Tibial artery (tissue), 4 donors: ENCODE measurements around the gene DDN.

Experiments
- DNase-seq, 2 donors: peaks; one replicate each; pipeline ENCODE4 v3.0.0-alpha.2; 2019
- H3K27ac ChIP-seq, 2 donors: fragments of 200-600 bp; sonication (generic) in 1 of 2; 1 replicate in 1 of 2; 2 replicates in 1 of 2; pipeline ENCODE4 v1.5.1; 2018 to 2019; ENCODE audit warnings: mild to moderate bottlenecking in 1 of 2
- H3K27me3 ChIP-seq, 2 donors: fragments of 200-600 bp; sonication (generic) in 1 of 2; one replicate each; pipeline versions ENCODE4 v1.5.1 to v1.6.0; 2016 to 2019
- H3K36me3 ChIP-seq, 3 donors: fragments of 200-600 bp; sonication (generic) in 2 of 3; one replicate each; pipeline ENCODE4 v1.5.1; 2016 to 2019; ENCODE audit warnings: mild to moderate bottlenecking in 2 of 3
- H3K4me1 ChIP-seq, 4 donors: fragments of 200-600 bp; sonication (generic) in 2 of 4; 1 replicate in 3 of 4; 2 replicates in 1 of 4; pipeline ENCODE4 v1.5.1; 2016 to 2019
- H3K4me3 ChIP-seq, 2 donors: fragments of 200-600 bp; sonication (generic) in 1 of 2; 1 replicate in 1 of 2; 2 replicates in 1 of 2; pipeline ENCODE4 v1.5.1; 2018 to 2019; ENCODE audit warnings: mild to moderate bottlenecking in 2 of 2
- H3K9me3 ChIP-seq, 3 donors: fragments of 200-600 bp; sonication (generic) in 1 of 3; one replicate each; pipeline ENCODE4 v1.5.1; 2016 to 2019
- intact Hi-C: fragments of 100-400 bp; cut with DNase I; formaldehyde crosslinking; loops from one replicate; pipeline ENCODE4 v1.15.0; 2023; ENCODE audit warnings: low total_unique reads
- TF ChIP-seq, protein P1 (sequence below), 2 experiments: fragments of 200-600 bp in 1 of 2; fragments of 450-650 bp in 1 of 2; IDR thresholded peaks; one replicate each; pipeline ENCODE4 v1.5.1; 2017 to 2019; ENCODE audit warnings: antibody characterized with exemption in 2 of 2, mild to moderate bottlenecking in 1 of 2, moderate library complexity in 1 of 2

Gene DDN

GRCh38 chr12:48969160-48969771 is 29.9 kb downstream of the DDN start:
- DNase-seq: no peak
- Histone ChIP-seq H3K4me1 (peaks cover 0 to 38% (median 32%) of the 10 kb centered on the region in 4 donors), H3K27me3 (peaks cover 4 to 60% of the 10 kb centered on the region in 2 donors), H3K4me3 (no peak overlapping the region), H3K36me3 (no peaks in the 10 kb centered on the region), H3K9me3 (no peaks in the 10 kb centered on the region), H3K27ac (no peak overlapping the region)
- intact Hi-C loops: no loop called here
- TF ChIP-seq, protein P1, sequence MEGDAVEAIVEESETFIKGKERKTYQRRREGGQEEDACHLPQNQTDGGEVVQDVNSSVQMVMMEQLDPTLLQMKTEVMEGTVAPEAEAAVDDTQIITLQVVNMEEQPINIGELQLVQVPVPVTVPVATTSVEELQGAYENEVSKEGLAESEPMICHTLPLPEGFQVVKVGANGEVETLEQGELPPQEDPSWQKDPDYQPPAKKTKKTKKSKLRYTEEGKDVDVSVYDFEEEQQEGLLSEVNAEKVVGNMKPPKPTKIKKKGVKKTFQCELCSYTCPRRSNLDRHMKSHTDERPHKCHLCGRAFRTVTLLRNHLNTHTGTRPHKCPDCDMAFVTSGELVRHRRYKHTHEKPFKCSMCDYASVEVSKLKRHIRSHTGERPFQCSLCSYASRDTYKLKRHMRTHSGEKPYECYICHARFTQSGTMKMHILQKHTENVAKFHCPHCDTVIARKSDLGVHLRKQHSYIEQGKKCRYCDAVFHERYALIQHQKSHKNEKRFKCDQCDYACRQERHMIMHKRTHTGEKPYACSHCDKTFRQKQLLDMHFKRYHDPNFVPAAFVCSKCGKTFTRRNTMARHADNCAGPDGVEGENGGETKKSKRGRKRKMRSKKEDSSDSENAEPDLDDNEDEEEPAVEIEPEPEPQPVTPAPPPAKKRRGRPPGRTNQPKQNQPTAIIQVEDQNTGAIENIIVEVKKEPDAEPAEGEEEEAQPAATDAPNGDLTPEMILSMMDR (IDR thresholded peaks at IDR 0.05): no peak

DNA sequence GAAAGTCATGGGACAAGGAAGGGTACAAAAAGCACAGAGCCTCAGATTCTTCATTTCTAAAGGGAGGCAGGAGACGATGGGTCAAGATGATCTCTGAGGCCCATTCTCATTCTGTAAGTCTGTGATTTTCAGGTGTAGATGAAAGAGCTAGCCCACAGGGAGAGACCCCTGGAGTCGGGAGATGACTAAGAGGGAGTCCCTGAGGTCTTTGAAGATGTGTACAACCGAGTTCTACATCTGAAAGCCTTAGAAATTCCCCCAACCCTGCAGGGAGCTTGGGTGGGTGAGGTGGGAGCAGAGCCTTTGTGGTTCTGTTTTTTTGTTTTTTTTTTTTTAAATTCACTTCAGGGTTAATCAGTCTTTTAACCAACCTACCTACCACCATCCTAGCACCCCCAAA is 30.7 kb downstream of the DDN start:
- H3K27me3 ChIP-seq: peaks cover 0 to 52% of the 10 kb centered on the region in 2 donors
- intact Hi-C loops: no loop called here
- TF ChIP-seq, protein P1 (IDR thresholded peaks at IDR 0.05): no peak
- H3K36me3 ChIP-seq: no peaks in the 10 kb centered on the region
- DNase-seq: no peak
- peaks cover 0 to 34% (median 26%) of the 10 kb centered on the region in 4 donors for H3K4me1 ChIP-seq
- no peak overlapping the region for H3K27ac ChIP-seq
- no peak overlapping the region for H3K4me3 ChIP-seq
- H3K9me3 ChIP-seq: no peaks in the 10 kb centered on the region

GRCh38 chr12:48967991-48968390 is 31.2 kb downstream of the DDN start:
- no peaks in the 10 kb centered on the region for H3K9me3 ChIP-seq
- no peak for DNase-seq
- H3K4me1 ChIP-seq: peaks cover 0 to 31% (median 24%) of the 10 kb centered on the region in 4 donors
- no peaks in the 10 kb centered on the region for H3K36me3 ChIP-seq
- TF ChIP-seq, protein P1 (IDR thresholded peaks at IDR 0.05): no peak
- intact Hi-C loops: no loop called here
- H3K27ac ChIP-seq: no peak overlapping the region
- H3K27me3 ChIP-seq: peaks cover 0 to 47% of the 10 kb centered on the region in 2 donors
- H3K4me3 ChIP-seq: no peak overlapping the region

- no peak for DNase-seq
- intact Hi-C loops: no loop called here
- no peaks in the 10 kb centered on the region for H3K36me3 ChIP-seq
- H3K27ac ChIP-seq: no peak overlapping the region
- TF ChIP-seq, protein P1 (IDR thresholded peaks at IDR 0.05): no peak
- no peaks in the 10 kb centered on the region for H3K9me3 ChIP-seq
- peaks cover 0 to 31% of the 10 kb centered on the region in 2 donors for H3K27me3 ChIP-seq
- no peak overlapping the region for H3K4me3 ChIP-seq
- H3K4me1 ChIP-seq: peaks cover 0 to 18% (median 13%) of the 10 kb centered on the region in 4 donors
These were observed 32.8 kb downstream of the DDN start for GRCh38 chr12:48966177-48966895.

GRCh38 chr12:48965298-48965838 is 33.8 kb downstream of the DDN start:
- Histone ChIP-seq H3K27ac (no peak overlapping the region), H3K4me3 (no peak overlapping the region), H3K27me3 (peaks cover 0 to 24% of the 10 kb centered on the region in 2 donors), H3K4me1 (peaks cover 0 to 10% (median 8%) of the 10 kb centered on the region in 4 donors), H3K36me3 (no peaks in the 10 kb centered on the region), H3K9me3 (no peaks in the 10 kb centered on the region)
- intact Hi-C loops: no loop called here
- TF ChIP-seq, protein P1 (IDR thresholded peaks at IDR 0.05): no peak
- DNase-seq: no peak
